HG03558 (cell line): ENCODE results near the gene HUS1B.

ENCODE experiments used
- ATAC-seq: cut with Tn5 transposase; IDR thresholded peaks from one replicate; pipeline ENCODE4 v1.9.1; 2021; ENCODE audit warnings: moderate number of reproducible peaks; ENCODE audit not compliant: unreplicated experiment; ENCODE audit errors: extremely low read depth

Gene HUS1B

GRCh38 chr6:628766-629165 is 28.1 kb downstream of the HUS1B start:
- no peak for ATAC-seq

DNA sequence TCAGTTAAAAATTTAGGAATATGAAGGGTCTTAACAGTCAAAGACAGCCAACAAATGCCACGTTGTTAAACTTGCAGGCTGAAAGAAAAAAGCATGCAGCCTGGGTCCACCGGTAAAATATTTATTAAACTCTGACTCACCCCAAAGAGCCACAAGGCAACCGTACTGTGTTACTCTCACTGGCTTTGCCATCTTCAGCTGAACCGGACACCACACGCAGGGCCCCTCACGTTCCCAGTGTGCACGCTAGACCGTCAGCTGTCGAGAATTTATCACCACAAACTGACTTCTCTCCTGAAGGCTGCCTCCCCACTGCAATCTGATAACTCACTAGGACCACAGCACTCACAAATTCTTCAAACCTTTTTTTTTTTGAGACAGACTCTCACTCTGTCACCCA is 30.7 kb downstream of the HUS1B start:
- ATAC-seq: no peak

DNA sequence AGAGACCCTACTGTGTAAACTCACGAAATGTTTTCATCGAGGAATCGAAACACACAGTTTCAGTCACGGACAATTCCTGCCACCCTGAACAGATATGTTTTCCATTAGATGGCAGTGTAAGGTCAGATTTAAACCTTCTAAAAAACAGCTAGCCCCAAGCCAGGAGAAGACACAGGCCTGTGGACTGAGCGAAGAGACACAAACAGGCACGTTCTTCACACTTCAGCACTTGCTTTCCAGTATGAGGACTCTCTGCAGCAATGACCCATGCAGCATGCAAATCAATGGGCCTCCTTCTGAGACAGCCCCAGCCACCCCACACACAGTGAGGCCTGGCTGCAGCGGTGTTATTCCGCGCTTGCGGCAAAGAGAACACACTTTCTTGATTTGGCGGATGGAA is 31.9 kb downstream of the HUS1B start:
- ATAC-seq: no peak

GRCh38 chr6:622462-622861 is 34.4 kb downstream of the HUS1B start:
- no peak for ATAC-seq

- no peak for ATAC-seq
Measured at GRCh38 chr6:621931-622330, 35.0 kb downstream of the HUS1B start.

GRCh38 chr6:620950-621349 is 36.0 kb downstream of the HUS1B start:
- no peak for ATAC-seq

- ATAC-seq: no peak
Measured at GRCh38 chr6:620166-620565, 36.7 kb downstream of the HUS1B start.

DNA sequence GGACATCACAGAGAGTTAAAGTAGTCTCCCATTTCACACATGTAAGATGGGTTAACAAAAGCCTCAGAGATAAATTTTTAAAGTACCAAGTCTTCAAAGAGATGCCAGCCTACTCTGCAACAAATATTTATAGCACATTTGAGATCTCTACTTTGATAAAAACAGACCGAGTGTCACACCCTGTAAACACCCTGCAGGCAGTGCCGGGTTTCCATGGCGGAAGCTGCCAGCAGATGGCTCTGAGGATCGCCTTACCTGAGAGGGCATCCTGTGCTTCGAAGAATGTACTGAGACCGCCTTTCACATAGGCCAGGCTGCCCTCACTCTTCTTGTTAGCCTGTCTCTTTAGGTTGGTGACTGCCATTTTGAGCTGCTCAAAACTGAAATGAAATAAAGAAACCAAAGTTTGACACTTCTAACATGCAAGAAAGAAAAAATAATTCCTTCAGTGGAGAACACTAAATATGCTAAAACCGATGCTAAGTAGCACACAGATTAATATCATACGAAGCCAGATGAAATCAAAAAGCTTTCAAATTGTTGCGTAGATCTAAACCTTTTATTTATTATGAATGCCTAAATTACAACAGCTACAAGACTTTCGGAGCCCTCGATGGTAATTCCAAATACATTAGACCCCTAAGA is 39.3 kb downstream of the HUS1B start:
- no peak for ATAC-seq

DNA sequence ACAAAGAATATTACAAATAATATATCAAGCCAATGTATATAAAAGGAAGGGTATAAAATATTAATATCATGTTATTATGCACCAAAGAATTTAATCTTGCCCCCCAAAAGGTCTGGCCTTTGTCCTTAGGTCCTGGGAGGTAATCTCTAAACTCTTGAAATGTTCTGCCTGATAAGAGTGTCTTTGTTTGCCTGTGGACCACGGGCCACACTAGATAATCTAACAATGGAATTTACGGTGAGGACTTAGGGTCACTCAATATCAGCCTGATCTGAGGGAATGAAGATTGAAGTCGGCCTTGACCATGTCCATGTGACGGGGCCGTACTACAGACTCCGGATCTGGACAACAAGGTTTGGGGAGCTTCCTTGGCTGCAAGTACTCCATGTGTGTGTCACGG is 42.9 kb downstream of the HUS1B start:
- ATAC-seq: no peak

- no peak for ATAC-seq
Measured at GRCh38 chr6:611928-612327, 45.0 kb downstream of the HUS1B start.

DNA sequence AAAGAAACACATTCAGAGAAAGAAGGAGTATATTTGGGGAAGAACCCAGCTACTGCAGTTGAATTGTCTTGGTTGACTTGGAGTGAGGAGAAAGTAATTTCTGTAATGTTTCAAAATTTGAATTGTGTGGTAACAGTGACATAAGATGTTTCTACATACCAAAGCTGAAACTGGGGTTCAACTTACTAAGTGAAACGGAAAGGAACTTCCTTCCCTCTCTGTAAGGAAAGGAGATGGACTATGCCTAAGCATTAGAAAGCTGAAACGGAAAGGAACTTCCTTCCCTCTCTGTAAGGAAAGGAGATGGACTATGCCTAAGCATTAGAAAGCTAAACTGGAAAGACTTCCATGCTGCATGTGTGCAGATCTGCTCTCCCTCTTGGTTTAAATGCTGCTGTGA is 46.0 kb downstream of the HUS1B start:
- no peak for ATAC-seq

GRCh38 chr6:609905-610304 is 47.0 kb downstream of the HUS1B start:
- ATAC-seq: no peak

- no peak for ATAC-seq
Measured at GRCh38 chr6:606829-607379, 50.0 kb downstream of the HUS1B start.
